Stimulated activated memory B cell treated with anti-CD40 and anti-IgM and Interleukin-4, amounts not matched to agents 10 μg/mL and 1 μg/mL and 100 μg/mL, for 72 hours (primary cell): ENCODE measurements around the gene TBCD.

Experiments
- ATAC-seq: fragments of 150-1000 bp; cut with Tn5 transposase; 2 replicates; pipeline ENCODE4 v1.10.0; 2021
- H3K27ac Mint-ChIP-seq: one replicate; pipeline ENCODE4 v1.8.0; 2022; ENCODE audit warnings: mild to moderate bottlenecking, mixed read lengths
- H3K27me3 Mint-ChIP-seq: one replicate; pipeline ENCODE4 v1.8.0; 2022; ENCODE audit warnings: mixed read lengths
- H3K36me3 Mint-ChIP-seq: one replicate; pipeline ENCODE4 v1.8.0; 2022; ENCODE audit warnings: mixed read lengths
- H3K4me1 Mint-ChIP-seq: one replicate; pipeline ENCODE4 v1.8.0; 2022; ENCODE audit warnings: mixed read lengths
- H3K4me3 Mint-ChIP-seq: one replicate; pipeline ENCODE4 v1.8.0; 2022; ENCODE audit warnings: mild to moderate bottlenecking, moderate library complexity, mixed read lengths
- H3K9me3 Mint-ChIP-seq: one replicate; pipeline ENCODE4 v1.8.0; 2022; ENCODE audit warnings: mixed read lengths

Gene TBCD

DNA sequence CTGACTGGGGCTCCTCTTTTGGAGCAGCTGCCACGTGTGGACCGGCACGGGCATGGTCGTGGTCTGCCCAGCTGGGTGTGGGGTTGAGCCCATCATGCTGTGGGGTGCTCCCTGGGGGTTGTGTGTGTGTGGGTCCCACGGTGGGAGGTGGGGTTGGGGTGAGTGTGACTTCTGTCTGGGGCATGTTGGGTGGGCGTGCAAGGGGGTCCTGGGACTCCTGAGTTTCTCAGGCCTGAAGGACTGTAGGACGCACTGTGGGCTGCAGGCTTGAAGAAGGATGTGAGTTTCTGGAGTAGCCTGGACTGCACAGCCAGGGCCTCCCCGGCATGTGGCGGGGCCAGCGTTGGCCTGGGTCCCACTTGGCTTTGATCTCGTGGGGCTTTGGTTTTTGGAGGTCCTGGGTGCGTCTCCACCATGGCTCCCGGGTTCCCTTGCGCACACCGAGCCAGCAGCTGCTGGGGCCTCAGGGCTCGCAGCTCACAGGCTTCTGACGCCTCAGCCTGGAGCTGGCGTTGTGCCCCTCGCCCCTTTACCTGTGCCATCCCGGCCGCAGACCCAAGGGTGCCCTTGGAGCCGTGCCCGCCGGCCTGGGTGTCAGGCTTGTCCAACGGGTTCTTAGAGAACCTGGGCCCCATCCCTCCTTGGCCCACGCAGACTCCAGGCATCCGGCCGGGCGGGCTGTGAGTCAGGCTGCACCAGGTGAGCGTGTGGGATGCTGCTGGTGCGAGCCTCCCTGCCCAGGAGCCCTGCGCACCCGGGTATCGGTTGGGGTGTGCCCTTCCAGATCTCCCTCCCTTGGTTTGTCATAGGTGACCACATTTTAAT lies 122.4 kb downstream of the TBCD start:
- ATAC-seq: no peak
- H3K9me3 Mint-ChIP-seq: no peaks in the 10 kb centered on the region
- H3K27ac Mint-ChIP-seq: peak overlapping the region; percentile 57
- H3K4me3 Mint-ChIP-seq: no peak overlapping the region
- peaks cover 25% of the 10 kb centered on the region for H3K36me3 Mint-ChIP-seq
- no peaks in the 10 kb centered on the region for H3K27me3 Mint-ChIP-seq
- peaks cover 46% of the 10 kb centered on the region for H3K4me1 Mint-ChIP-seq

DNA sequence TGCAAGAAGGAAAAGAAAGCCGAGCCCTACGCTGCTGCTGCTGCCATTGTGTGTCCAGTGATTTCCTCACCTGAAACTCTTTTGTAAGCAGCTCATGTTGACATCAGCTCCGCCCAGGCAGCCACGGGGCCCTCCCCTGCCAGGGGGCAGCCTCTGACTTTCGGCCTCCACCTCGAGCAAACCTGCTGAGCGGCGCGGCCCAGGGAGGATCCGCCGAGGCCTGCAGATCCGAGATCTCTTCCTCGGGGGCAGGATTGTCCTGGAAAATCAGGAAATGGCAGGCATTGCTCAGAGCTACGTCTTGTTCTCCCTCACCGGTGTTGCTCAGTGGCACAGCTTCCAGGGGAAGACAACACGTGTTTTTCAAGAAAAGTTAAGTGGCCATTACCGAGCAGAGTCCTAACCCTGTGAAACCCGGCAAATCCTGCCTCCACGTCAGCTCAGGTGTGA lies 123.6 kb downstream of the TBCD start:
- no peak overlapping the region for H3K27ac Mint-ChIP-seq
- ATAC-seq: no peak
- H3K4me3 Mint-ChIP-seq: no peak overlapping the region
- H3K9me3 Mint-ChIP-seq: peaks cover 3% of the 10 kb centered on the region
- peaks cover 32% of the 10 kb centered on the region for H3K36me3 Mint-ChIP-seq
- peaks cover 40% of the 10 kb centered on the region for H3K4me1 Mint-ChIP-seq
- H3K27me3 Mint-ChIP-seq: no peaks in the 10 kb centered on the region

DNA sequence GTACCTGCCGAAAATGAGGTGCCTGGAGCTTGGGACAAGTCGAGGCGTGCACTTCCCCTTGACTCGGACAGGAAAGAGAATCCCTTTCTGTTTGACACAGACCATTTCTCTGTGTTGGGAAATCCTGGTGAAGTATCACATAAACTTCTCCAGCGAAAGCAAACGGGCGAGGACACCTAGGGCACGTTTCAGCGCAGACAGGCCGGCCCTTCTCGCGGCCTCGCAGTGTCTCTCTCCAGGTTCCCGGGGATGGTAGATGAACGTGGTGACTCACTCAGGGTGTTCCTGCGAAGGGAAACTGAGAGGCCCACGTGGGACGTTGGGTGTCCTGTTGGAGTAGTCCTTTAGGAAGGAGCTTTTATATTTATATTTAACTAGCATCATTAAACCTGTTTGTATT lies 124.3 kb downstream of the TBCD start:
- H3K27ac Mint-ChIP-seq: no peak overlapping the region
- peaks cover 3% of the 10 kb centered on the region for H3K9me3 Mint-ChIP-seq
- ATAC-seq: no peak
- H3K4me3 Mint-ChIP-seq: no peak overlapping the region
- no peaks in the 10 kb centered on the region for H3K27me3 Mint-ChIP-seq
- H3K4me1 Mint-ChIP-seq: peaks cover 36% of the 10 kb centered on the region
- peaks cover 31% of the 10 kb centered on the region for H3K36me3 Mint-ChIP-seq

DNA sequence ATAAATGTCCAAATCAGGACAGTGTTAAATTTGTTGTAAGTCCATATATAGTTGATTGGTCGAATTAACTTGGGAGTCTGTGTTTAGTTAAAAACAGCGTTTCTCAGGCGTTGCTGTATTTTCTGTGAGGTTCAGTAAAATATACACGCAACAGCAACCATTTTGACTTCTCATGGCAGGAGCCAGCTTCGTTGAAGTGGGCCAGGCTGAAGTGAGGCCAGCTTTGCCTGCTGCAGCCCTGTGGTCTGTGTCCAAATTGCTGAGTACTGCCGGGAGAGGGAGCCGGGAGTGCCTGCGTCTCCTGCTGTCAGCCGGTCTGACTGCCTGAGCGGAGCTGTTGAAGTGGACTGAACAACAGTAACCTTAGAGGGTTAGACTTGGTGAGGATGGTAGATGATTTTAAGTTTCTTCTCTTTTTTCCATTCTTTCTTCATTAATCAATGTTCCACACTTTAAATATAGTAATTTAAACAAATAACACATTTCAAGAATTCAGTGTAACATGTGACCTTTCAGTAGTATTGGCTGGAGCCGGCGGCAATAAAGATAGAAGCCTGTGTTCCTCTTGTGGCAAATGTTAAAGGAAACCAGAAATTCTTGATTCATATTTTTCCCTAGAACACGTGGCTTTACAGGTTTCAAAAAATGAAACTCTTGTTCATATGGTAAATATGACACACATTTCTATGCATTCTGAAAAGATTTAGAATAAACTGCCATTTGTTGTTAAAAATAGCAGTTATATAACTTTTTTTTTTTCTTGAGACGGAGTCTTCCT lies 124.9 kb downstream of the TBCD start:
- peaks cover 3% of the 10 kb centered on the region for H3K9me3 Mint-ChIP-seq
- H3K4me3 Mint-ChIP-seq: no peak overlapping the region
- no peak for ATAC-seq
- H3K36me3 Mint-ChIP-seq: peaks cover 31% of the 10 kb centered on the region
- no peaks in the 10 kb centered on the region for H3K27me3 Mint-ChIP-seq
- peaks cover 29% of the 10 kb centered on the region for H3K4me1 Mint-ChIP-seq
- no peak overlapping the region for H3K27ac Mint-ChIP-seq

DNA sequence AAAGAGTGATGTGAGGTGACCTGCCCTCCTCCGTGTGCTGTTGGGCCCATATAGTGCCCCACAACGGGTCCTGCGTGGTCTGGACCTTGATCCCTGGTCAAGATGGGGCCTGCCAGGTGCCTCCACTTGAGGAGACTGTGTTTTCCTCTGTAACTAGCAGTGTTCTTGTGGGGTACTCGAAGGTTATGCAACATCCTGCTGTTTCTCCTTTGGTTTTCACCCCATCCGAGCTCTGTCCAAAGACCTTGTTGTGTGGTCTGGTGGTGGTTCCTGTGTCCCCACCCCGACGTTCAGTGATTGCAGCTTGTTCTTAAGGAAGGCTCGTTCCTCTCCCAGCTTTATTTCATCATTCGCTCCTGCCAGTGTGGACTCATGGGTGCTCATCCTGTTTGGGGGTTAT lies 126.7 kb downstream of the TBCD start:
- peaks cover 24% of the 10 kb centered on the region for H3K4me1 Mint-ChIP-seq
- H3K9me3 Mint-ChIP-seq: peaks cover 3% of the 10 kb centered on the region
- no peak overlapping the region for H3K27ac Mint-ChIP-seq
- H3K4me3 Mint-ChIP-seq: no peak overlapping the region
- no peak for ATAC-seq
- peaks cover 32% of the 10 kb centered on the region for H3K36me3 Mint-ChIP-seq
- no peaks in the 10 kb centered on the region for H3K27me3 Mint-ChIP-seq

DNA sequence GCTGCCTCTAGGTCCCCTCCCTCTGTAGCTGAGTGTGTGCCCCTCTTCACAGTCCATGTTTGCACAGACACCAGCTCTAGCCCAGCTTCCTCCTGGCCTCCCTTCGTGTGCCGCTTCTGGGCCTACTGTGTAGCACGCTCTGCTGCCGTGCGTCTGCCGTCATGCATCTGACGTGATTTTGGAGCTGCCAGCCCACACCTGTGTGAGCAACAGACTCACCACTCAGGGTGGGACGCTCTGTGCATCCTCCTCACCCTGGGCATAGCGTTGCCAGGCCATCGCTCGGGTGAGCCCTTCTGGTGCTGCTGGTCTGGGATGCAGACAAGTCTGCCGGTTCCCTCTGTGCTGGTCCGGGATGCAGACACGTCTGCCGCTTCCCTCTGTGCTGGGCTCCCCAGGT lies 127.4 kb downstream of the TBCD start:
- peaks cover 3% of the 10 kb centered on the region for H3K9me3 Mint-ChIP-seq
- peaks cover 38% of the 10 kb centered on the region for H3K36me3 Mint-ChIP-seq
- peaks cover 24% of the 10 kb centered on the region for H3K4me1 Mint-ChIP-seq
- no peak overlapping the region for H3K4me3 Mint-ChIP-seq
- no peaks in the 10 kb centered on the region for H3K27me3 Mint-ChIP-seq
- no peak overlapping the region for H3K27ac Mint-ChIP-seq
- no peak for ATAC-seq

DNA sequence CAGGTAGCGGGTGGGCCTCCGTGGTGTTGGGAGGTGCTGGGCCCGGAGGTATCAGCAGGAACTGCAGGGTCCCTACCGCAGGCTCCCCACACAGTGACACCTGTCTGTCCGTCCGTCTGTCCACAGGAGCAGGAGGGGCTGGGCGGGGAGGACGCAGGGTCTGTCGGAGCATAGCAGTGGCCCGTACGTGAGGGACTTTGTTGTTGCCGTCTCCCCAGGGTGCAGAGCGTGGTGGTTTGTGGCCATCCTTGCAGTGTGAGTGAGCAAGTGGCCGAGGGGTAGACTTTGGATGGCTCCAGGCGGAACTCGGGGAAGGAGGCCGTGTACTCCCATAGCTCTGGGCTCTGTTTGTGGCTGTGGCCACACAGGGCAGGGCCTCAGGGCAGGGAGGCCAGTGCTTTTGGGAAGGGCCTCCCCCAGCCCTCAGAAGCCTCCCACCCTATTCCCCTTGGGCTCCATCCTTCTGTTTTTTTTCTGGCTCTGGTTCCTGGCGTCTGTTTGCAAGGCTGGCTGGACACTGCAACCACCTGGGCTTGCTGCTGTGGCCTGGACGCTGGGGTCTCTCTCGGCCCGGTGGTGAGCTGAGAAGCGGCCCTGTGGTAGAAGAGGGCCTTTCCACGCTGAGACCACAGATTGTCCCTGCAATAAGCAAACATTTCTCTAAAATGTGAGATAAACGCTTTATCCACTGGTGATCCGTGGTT lies 128.9 kb downstream of the TBCD start:
- H3K4me3 Mint-ChIP-seq: no peak overlapping the region
- H3K4me1 Mint-ChIP-seq: peaks cover 35% of the 10 kb centered on the region
- no peak overlapping the region for H3K27ac Mint-ChIP-seq
- H3K27me3 Mint-ChIP-seq: no peaks in the 10 kb centered on the region
- H3K9me3 Mint-ChIP-seq: peaks cover 3% of the 10 kb centered on the region
- ATAC-seq: no peak
- peaks cover 45% of the 10 kb centered on the region for H3K36me3 Mint-ChIP-seq

DNA sequence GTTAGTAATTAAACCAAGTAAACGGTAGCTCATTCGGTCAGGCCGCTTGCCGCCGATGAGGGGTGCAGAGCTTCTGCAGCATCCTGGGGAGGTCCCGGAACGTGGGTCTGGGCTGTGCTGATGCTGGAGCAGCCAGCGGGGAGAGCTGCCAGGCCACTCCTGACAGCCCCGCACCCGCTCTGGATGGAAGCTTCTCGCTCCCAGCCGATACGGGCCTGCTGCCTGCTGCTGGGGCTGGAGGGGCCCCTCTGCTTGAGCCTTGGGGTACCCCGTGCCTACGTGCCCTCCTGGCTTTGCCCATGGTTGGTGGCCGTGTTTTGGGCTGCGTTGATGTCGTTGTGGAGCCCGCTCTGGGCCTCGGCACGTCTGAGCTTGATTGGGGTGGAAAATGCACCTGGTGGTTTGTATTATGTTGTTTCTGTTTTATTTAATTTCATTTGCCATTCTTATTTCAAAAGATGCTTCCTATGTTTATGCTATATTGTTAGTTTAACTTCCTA lies 129.5 kb downstream of the TBCD start:
- H3K27me3 Mint-ChIP-seq: no peaks in the 10 kb centered on the region
- H3K36me3 Mint-ChIP-seq: peaks cover 45% of the 10 kb centered on the region
- no peak overlapping the region for H3K27ac Mint-ChIP-seq
- peaks cover 3% of the 10 kb centered on the region for H3K9me3 Mint-ChIP-seq
- no peak for ATAC-seq
- H3K4me1 Mint-ChIP-seq: peaks cover 40% of the 10 kb centered on the region
- no peak overlapping the region for H3K4me3 Mint-ChIP-seq

DNA sequence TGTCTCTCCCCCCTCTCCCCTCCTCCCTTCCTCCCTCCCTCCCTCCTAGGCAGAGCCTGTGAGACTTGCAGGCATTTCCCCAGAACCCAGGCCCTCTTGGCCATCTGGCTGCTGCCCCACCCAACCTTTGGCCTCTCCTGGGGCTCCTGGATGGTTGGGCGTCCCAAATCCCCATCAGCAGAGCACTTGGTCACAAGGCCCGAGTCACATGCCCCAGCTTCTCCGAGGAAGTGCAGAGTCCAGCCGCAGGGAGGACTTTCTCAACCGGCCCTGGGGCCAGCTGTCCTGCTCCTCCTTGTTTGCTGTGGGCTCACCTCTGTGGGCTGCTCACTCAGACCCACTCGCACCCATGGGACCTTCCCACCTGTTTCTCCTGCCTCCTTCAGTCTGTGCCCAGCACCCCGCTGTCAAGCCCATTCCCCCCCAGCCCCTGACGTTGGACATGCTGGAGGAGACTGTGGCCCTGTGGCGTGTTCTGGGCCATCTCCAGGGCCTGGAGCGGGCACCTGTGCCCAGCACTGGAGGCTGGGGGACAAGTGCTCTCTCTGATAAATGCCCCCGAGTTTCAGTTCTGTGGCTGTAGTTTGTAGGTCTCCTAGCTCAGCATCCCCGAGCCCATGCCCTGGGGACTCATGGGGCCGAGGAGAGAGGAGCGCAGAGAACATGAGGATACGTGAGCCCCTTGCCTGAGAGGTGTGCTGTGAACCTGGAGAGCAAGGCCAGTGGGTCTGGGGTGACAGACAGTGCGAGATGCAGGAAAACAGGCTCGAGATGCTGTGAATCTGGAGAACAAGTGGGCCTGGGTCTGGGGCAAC lies 130.2 kb downstream of the TBCD start:
- ATAC-seq: no peak
- peaks cover 3% of the 10 kb centered on the region for H3K9me3 Mint-ChIP-seq
- peaks cover 48% of the 10 kb centered on the region for H3K36me3 Mint-ChIP-seq
- peaks cover 43% of the 10 kb centered on the region for H3K4me1 Mint-ChIP-seq
- no peaks in the 10 kb centered on the region for H3K27me3 Mint-ChIP-seq
- H3K27ac Mint-ChIP-seq: peak overlapping the region; percentile 73
- H3K4me3 Mint-ChIP-seq: no peak overlapping the region

DNA sequence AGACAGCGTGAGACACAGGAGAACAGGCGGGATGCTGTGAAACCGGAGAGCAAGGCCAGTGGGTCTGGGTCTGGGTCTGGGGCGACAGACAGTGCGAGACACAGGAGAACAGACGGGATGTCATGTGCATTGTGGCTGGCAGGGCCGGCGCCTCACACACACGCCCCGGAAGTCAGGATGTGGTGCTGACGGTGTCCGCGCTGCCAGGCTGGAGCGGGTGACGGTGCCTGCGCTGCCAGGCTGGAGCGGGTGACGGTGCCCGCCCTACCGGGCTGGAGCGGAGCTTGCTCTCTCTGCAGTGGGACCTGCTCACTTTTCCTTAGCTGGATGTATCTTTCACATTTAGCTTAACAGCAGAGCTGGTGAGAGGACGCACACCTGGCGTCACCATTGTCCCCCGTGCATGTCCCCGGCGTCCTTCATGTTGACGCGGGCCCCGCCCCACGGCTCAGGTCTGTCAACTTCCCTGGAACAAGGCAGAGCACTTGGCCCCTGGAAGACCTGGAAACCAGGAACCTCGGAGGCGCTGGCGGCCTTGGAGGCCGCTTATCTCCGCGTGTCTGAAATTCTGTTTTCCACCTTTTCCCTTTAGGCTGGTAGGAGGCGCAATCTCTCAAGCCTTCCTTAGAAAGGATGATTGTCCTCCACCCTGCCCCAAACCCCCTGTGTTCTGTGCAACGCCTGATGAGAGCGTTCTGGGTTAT lies 131.0 kb downstream of the TBCD start:
- no peak for ATAC-seq
- peak overlapping the region; percentile 73 for H3K27ac Mint-ChIP-seq
- H3K4me1 Mint-ChIP-seq: peaks cover 50% of the 10 kb centered on the region
- peaks cover 55% of the 10 kb centered on the region for H3K36me3 Mint-ChIP-seq
- H3K27me3 Mint-ChIP-seq: no peaks in the 10 kb centered on the region
- H3K4me3 Mint-ChIP-seq: no peak overlapping the region
- H3K9me3 Mint-ChIP-seq: peaks cover 6% of the 10 kb centered on the region

DNA sequence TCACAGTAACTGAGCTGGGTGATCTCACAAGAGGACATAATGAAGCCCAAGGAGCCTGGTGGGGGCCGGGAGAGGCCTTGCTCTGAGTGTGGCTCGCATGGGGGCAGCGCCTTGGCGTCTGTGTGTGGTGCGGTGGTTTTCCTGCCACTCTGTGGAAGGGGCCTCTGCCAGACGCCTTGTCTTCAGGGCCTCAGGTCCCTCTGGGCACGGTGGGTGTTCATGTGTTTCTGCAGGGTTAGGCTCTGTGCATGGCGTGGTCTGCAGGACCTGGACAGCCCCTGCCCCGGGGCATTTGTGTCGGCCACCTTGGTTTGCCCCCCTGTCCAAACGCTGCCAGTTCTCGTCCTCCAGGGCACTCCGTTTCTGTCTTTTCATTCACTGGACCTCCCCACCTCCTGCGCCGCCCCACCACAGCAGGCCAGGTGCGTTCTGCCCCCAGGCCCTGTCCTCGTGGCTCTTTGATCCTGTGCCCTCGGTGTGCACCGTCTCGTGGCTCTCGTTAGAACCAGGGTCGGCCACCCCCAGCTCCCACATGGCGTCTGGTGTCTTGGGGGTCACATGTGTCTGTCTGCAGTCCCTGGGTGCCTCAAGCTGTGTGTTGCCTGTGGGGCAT lies 131.7 kb downstream of the TBCD start:
- Mint-ChIP-seq H3K27ac (peak overlapping the region; percentile 86), H3K9me3 (peaks cover 6% of the 10 kb centered on the region), H3K4me1 (peaks cover 54% of the 10 kb centered on the region), H3K36me3 (peaks cover 54% of the 10 kb centered on the region), H3K27me3 (no peaks in the 10 kb centered on the region), H3K4me3 (no peak overlapping the region)
- no peak for ATAC-seq

DNA sequence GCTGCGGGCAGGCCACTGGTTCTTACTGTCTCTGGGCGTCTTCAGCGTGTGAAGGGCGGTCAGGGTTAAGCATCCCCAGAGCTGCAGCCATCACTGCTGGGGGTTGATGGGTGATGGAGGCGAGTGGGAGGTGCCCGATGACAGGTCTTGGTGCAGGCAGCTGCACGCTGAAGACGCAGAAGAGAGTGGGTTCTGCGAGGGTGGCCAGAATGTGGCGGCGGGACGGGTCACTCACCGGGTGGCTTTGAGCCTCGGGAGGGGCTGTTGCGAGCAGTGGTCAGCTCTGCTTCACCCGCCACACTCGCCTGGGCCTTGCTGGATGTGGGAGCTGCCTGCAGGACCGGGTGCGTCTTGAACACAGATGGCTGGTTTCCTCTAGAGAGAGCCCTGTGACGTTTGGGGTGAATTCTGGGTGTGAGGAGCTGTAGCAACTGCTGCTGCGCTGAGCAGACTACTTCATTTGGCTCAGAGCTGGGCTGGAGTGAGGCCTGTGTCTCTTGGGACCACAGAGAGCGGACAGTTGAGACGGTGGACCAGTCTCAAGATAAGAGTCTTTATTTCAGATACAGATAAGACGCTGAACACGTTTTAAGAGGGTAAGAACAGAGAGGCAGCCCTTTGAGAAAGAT lies 132.6 kb downstream of the TBCD start:
- no peaks in the 10 kb centered on the region for H3K27me3 Mint-ChIP-seq
- H3K27ac Mint-ChIP-seq: peak overlapping the region; percentile 86
- H3K4me1 Mint-ChIP-seq: peaks cover 54% of the 10 kb centered on the region
- H3K4me3 Mint-ChIP-seq: no peak overlapping the region
- peaks cover 45% of the 10 kb centered on the region for H3K36me3 Mint-ChIP-seq
- peaks cover 6% of the 10 kb centered on the region for H3K9me3 Mint-ChIP-seq
- no peak for ATAC-seq

DNA sequence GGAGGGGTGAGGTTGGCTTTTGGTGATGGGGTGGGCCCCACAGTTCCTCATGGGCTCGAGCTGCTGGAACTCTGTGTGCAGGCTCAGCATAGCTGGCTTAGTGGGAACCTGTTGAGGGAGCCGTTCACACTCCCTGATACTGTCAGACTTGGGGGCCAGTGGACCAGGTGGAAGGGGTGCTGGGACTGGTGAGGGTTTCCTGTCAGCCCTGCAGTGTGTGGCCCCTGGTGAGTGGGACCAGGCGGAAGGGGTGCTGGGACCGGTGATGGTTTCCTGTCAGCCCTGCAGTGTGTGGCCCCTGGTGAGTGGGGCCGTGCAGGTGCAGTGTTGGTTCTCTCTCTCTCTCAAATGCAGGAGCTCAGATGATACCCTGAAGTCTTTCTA lies 133.1 kb downstream of the TBCD start:
- peak; percentile 61 for ATAC-seq
- Mint-ChIP-seq H3K4me1 (peaks cover 53% of the 10 kb centered on the region), H3K9me3 (peaks cover 4% of the 10 kb centered on the region), H3K4me3 (no peak overlapping the region), H3K27me3 (no peaks in the 10 kb centered on the region), H3K36me3 (peaks cover 43% of the 10 kb centered on the region), H3K27ac (peak overlapping the region; percentile 86)
